ENCODE measurements around the gene BDP1. TPM values are rescaled to one million over a fixed set of nuclear protein-coding genes. Genes with fewer than 3 reads are reported as not detected.

BDP1 gene
- total RNA-seq, 1 donor from 2014 or later, result 26.8 TPM

- no peak for ATAC-seq
- no peak for TF ChIP-seq CTCF (IDR thresholded peaks at IDR 0.05)
- intact Hi-C loops (cut with DNase I), result no loop called here
- Histone ChIP-seq H3K27ac (no peak overlapping the region), H3K4me1 (peaks cover 17% of the 10 kb centered on the region), H3K4me3 (peak overlapping the region; percentile 89), H3K27me3 (ENCODE audit: low read depth) (no peaks in the 10 kb centered on the region), H3K36me3 (peaks cover 37% of the 10 kb centered on the region), H3K9me3 (no peaks in the 10 kb centered on the region)
- DNase-seq, result no peak
Observed at GRCh38 chr5:71457106-71457505, 1.7 kb downstream of the BDP1 start.

GRCh38 chr5:71460693-71461092 is 5.2 kb downstream of the BDP1 start:
- ATAC-seq (no peak), DNase-seq (no peak)
- H3K4me3 ChIP-seq, result no peak overlapping the region
- TF ChIP-seq CTCF (IDR thresholded peaks at IDR 0.05), result no peak
- H3K27ac ChIP-seq, result no peak overlapping the region
- H3K9me3 ChIP-seq, result no peaks in the 10 kb centered on the region
- intact Hi-C loops (cut with DNase I), result no loop called here
- no peaks in the 10 kb centered on the region for H3K27me3 ChIP-seq (ENCODE audit: low read depth)
- peaks cover 73% of the 10 kb centered on the region for H3K36me3 ChIP-seq
- H3K4me1 ChIP-seq, result peaks cover 17% of the 10 kb centered on the region

- DNase-seq (no peak), ATAC-seq (no peak)
- Histone ChIP-seq H3K27ac (no peak overlapping the region), H3K4me3 (no peak overlapping the region), H3K4me1 (peaks cover 15% of the 10 kb centered on the region), H3K9me3 (no peaks in the 10 kb centered on the region), H3K36me3 (peaks cover 80% of the 10 kb centered on the region), H3K27me3 (ENCODE audit: low read depth) (no peaks in the 10 kb centered on the region)
- no peak for TF ChIP-seq CTCF (IDR thresholded peaks at IDR 0.05)
- intact Hi-C loops (cut with DNase I), result no loop called here
Observed at GRCh38 chr5:71461360-71461759, 5.9 kb downstream of the BDP1 start.

GRCh38 chr5:71471193-71471592 is 15.7 kb downstream of the BDP1 start:
- peaks cover 95% of the 10 kb centered on the region for H3K36me3 ChIP-seq
- DNase-seq, result no peak

GRCh38 chr5:71475788-71476384 is 20.4 kb downstream of the BDP1 start:
- H3K4me1 ChIP-seq, result no peaks in the 10 kb centered on the region
- TF ChIP-seq CTCF (IDR thresholded peaks at IDR 0.05), result peak; percentile 44
- H3K36me3 ChIP-seq, result peaks cover 85% of the 10 kb centered on the region
- H3K4me3 ChIP-seq, result no peak overlapping the region
- no peak for DNase-seq
- no peaks in the 10 kb centered on the region for H3K9me3 ChIP-seq
- intact Hi-C loops (cut with DNase I), result no loop called here
- no peak for ATAC-seq
- no peak overlapping the region for H3K27ac ChIP-seq
- no peaks in the 10 kb centered on the region for H3K27me3 ChIP-seq (ENCODE audit: low read depth)

More at GRCh38 chr5:71471193-71471592, 15.7 kb downstream of the BDP1 start:
- Histone ChIP-seq H3K27me3 (ENCODE audit: low read depth) (no peaks in the 10 kb centered on the region), H3K4me3 (no peak overlapping the region), H3K27ac (no peak overlapping the region), H3K9me3 (no peaks in the 10 kb centered on the region), H3K4me1 (no peaks in the 10 kb centered on the region)
- TF ChIP-seq CTCF (IDR thresholded peaks at IDR 0.05), result no peak
- intact Hi-C loops (cut with DNase I), result no loop called here
- ATAC-seq, result no peak
